ENCODE results near the gene PEX16. TPM values are rescaled to one million over a fixed set of nuclear protein-coding genes. Genes with fewer than 3 reads are reported as not detected.

PEX16 gene
- total RNA-seq, 1 donor = 14.6 TPM

DNA sequence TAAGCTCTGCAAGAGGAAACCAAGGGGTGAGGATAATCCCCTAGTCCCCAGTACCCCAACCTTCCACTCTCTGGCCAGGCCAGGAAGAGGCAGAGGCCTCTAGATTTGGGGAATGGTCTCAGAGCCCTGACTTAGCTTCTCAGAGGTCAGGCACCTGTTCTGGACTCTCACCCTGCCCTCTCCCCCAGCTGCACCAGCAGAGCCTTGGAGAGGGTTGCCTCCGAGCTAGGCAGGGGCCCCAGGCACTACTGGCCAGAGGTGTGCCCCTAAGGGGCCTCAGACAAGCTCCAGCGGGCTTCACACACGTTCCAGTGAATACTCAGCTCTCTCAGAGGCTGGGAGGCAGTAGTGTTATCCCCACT is 18.6 kb downstream of the PEX16 start:
- no peak for DNase-seq (ENCODE audit: low read depth)
- peak overlapping the region; percentile 71 for H3K4me3 ChIP-seq (ENCODE audit: low read depth, low read length)
- TF ChIP-seq, protein P1, sequence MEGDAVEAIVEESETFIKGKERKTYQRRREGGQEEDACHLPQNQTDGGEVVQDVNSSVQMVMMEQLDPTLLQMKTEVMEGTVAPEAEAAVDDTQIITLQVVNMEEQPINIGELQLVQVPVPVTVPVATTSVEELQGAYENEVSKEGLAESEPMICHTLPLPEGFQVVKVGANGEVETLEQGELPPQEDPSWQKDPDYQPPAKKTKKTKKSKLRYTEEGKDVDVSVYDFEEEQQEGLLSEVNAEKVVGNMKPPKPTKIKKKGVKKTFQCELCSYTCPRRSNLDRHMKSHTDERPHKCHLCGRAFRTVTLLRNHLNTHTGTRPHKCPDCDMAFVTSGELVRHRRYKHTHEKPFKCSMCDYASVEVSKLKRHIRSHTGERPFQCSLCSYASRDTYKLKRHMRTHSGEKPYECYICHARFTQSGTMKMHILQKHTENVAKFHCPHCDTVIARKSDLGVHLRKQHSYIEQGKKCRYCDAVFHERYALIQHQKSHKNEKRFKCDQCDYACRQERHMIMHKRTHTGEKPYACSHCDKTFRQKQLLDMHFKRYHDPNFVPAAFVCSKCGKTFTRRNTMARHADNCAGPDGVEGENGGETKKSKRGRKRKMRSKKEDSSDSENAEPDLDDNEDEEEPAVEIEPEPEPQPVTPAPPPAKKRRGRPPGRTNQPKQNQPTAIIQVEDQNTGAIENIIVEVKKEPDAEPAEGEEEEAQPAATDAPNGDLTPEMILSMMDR (IDR thresholded peaks at IDR 0.05; ENCODE audit: insufficient read depth, low read length) = no peak

DNA sequence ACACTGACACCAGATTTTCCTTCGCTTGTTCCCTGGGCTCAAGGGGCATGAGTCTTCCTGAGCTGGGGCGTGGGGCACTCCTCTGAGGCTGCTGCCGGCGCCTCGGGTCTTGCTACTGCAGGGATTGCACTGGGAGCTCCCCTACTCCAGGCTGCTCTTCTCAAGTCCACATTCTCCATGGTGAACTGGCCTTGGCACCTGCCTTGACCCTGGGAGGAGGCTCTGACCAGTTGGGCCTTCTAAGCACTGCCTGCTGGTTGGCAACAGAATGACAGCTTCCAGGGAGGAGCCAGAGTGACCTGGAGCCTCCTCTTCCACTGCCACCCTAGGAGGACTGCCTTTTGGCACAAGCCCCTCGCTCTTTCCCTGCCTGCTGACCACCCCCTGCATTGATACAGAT is 20.1 kb downstream of the PEX16 start:
- H3K4me3 ChIP-seq (ENCODE audit: low read depth, low read length) = no peak overlapping the region
- TF ChIP-seq, protein P1 (IDR thresholded peaks at IDR 0.05; ENCODE audit: insufficient read depth, low read length) = no peak
- DNase-seq (ENCODE audit: low read depth) = no peak

DNA sequence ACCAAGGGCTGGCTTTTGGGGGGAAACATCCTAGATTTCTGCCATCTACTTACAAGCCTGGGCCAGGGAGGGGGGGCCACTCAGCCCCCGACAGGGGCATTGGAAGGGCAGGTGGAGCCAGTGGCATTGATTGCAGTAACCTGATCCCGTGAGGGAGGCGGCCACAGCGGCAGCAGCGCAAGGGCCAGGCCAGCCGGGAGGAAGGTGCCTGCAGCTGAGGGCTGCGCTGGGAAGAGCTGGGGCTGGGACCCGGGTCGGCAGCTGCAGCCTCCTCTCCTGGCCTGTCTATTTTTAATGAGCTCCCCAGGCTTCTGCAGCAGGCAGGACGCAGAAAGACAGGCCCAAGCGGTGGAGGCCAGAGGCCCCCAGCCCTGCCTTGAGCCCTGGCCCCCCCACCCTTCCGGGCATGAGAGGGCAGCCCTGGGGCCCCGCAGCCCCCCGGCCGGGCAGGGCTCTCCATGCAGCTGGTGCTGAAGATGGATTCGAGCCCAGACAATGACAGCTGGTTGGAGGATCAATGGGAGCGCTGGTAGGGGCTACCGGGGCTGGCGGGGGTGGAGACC is 21.2 kb downstream of the PEX16 start:
- H3K4me3 ChIP-seq (ENCODE audit: low read depth, low read length) = no peak overlapping the region
- no peak for DNase-seq (ENCODE audit: low read depth)
- TF ChIP-seq, protein P1 (IDR thresholded peaks at IDR 0.05; ENCODE audit: insufficient read depth, low read length) = no peak

DNA sequence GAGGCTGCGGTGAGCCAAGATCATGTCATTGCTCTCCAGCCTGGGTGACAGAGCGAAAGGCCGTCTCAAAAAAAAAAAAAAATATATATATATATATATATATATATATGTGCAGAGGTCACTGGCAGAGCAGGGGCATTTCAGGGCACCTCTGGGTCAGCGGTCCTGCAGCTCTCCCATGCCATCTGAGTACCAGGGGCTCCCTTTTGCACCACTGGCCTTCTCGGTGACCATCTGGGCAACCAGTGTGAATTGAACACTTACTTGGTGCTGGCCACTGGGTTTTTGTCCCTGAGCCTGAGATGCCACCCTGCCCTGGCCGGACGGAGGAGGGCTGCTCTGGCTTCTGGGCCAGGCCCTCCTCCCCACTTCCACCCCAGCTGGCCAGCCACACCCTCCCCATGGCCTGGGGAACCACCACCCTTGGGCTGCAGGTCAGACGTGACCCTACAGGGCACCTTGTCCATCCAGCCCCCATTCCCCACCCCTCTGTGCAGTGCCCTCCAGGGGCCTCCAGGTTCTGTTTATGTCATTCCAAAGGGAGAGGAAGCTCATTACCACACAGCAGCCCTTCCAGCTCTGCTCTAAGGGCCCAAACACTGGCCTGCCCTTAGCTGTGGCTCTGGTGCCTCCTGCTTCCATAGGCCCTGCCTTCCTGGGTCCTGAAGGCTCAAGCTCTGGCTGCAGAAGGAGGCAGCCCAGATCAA is 22.0 kb downstream of the PEX16 start:
- no peak for DNase-seq (ENCODE audit: low read depth)
- H3K4me3 ChIP-seq (ENCODE audit: low read depth, low read length) = no peak overlapping the region
- TF ChIP-seq, protein P1 (IDR thresholded peaks at IDR 0.05; ENCODE audit: insufficient read depth, low read length) = no peak

DNA sequence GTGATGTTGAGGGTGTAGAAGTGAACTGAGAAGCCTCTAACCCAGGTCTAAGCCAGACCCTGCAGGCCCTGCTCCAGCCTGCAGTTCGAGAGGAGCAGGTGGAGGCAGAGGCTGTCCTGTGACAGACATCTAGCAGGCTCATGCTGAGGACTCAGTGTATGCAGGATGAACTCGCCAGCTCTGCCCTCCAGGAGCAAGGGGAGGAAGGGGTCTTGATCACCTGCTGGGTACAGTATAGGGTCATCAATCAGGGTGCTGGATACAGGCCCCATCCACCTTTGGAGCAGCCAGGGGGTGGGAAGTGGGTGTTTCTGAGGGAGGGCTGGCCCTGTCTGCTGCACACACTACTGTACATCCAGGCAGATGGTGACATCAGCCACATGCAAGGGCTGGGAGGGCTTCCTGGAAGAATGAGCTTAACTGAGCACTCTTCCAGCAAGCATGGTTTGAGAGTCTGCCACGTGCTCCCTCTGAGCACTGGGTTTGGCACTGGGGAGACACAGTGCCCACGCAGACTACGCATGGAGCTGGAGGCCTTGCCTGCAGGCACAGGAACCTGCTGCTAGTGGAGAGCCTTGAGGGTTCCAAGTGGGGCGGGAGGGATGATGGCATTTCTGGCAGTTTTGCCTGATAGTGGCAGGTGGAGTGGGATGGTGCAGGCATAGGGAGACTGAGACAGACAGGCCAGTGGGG is 23.0 kb downstream of the PEX16 start:
- no peak for DNase-seq (ENCODE audit: low read depth)
- TF ChIP-seq, protein P1 (IDR thresholded peaks at IDR 0.05; ENCODE audit: insufficient read depth, low read length) = no peak
- no peak overlapping the region for H3K4me3 ChIP-seq (ENCODE audit: low read depth, low read length)

DNA sequence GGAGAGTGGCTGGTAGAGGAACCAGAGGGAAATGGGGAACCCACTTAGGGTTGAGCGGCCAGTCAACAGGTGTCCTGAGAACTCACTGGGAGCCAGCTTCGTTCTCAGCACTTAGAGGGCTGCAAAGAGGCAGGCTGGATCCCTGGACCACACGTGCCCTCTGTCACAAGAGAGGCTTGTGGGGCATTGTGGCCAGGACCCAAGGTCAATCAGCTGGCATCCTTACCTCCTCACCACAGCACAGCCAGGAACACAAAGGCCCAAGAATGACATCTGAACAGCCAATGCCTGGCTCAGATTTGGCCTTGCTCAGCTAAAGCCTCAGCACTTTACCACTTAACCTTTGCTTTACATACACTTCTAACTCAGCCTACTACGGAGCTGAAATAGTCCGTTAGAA is 24.8 kb downstream of the PEX16 start:
- no peak for DNase-seq (ENCODE audit: low read depth)
- TF ChIP-seq, protein P1 (IDR thresholded peaks at IDR 0.05; ENCODE audit: insufficient read depth, low read length) = no peak
- no peak overlapping the region for H3K4me3 ChIP-seq (ENCODE audit: low read depth, low read length)
